Activated T-cell treated with anti-CD3 and anti-CD28 coated beads, Interleukin-2, amount 50 U/mL, for 72 hours (primary cell): ENCODE data around the gene ATCAY. TPM values are rescaled to one million over a fixed set of nuclear protein-coding genes. Genes with fewer than 3 reads are reported as not detected.
"Not testable (repeated sequence)": the region's sequence is repeated elsewhere in the genome, so short reads cannot be mapped to it uniquely, and the experiment has no call there.

ENCODE experiments used
- ATAC-seq, 2 donors: fragments of 150-1000 bp; cut with Tn5 transposase; replicated peaks in 1 of 2; 2 replicates each; pipeline ENCODE4 v1.10.0; 2021; ENCODE audit warnings: moderate library complexity in 2 of 2, mild to moderate bottlenecking in 1 of 2
- DNase-seq, 2 donors: peaks; one replicate each; pipeline ENCODE4 v3.0.0; 2021 to 2022; ENCODE audit warnings: mixed read lengths in 1 of 2
- H3K27ac Mint-ChIP-seq: one replicate; pipeline ENCODE4 v1.8.0; 2022; ENCODE audit warnings: mild to moderate bottlenecking, moderate library complexity, mixed read lengths
- H3K27me3 Mint-ChIP-seq: one replicate; pipeline ENCODE4 v1.8.0; 2022; ENCODE audit warnings: low read depth, mixed read lengths
- H3K36me3 Mint-ChIP-seq, 2 donors: one replicate each; pipeline ENCODE4 v1.8.0; 2022; ENCODE audit warnings: mixed read lengths in 2 of 2, mild to moderate bottlenecking in 1 of 2; ENCODE audit not compliant: insufficient read depth in 2 of 2
- H3K4me1 Mint-ChIP-seq: one replicate; pipeline ENCODE4 v1.8.0; 2022; ENCODE audit warnings: low read depth, mixed read lengths
- H3K4me3 Mint-ChIP-seq, 2 donors: one replicate each; pipeline ENCODE4 v1.8.0; 2022; ENCODE audit warnings: mild to moderate bottlenecking in 2 of 2, mixed read lengths in 2 of 2, moderate library complexity in 2 of 2
- H3K9me3 Mint-ChIP-seq, 2 donors: one replicate each; pipeline ENCODE4 v1.8.0; 2022; ENCODE audit warnings: mixed read lengths in 2 of 2
- total RNA-seq, 2 donors: library from RNA; stranded (reverse); gene quantifications; one replicate each; pipeline ENCODE4 v1.2.3, GENCODE V29; 2022

ATCAY gene
- total RNA-seq, 2 donors from 2014 or later, result 0.05 TPM; not detected in 1

GRCh38 chr19:3967983-3968382, 87.5 kb downstream of the ATCAY start:
- not testable (repeated sequence) for H3K27me3 Mint-ChIP-seq, H3K36me3 Mint-ChIP-seq, ATAC-seq, DNase-seq, H3K9me3 Mint-ChIP-seq, H3K4me3 Mint-ChIP-seq
- Mint-ChIP-seq H3K4me1 (peaks cover 25% of the 10 kb centered on the region), H3K27ac (peak overlapping the region; percentile 60)

- Mint-ChIP-seq H3K4me1 (peaks cover 25% of the 10 kb centered on the region), H3K36me3 (peaks cover 2 to 7% of the 10 kb centered on the region in 2 donors), H3K9me3 (no peaks in the 10 kb centered on the region), H3K4me3 (peak overlapping the region in 1 of 2 donors; percentile 31), H3K27ac (peak overlapping the region; percentile 60), H3K27me3 (no peaks in the 10 kb centered on the region)
- DNase-seq (no peak), ATAC-seq (no peak)
These were observed 88.3 kb downstream of the ATCAY start for GRCh38 chr19:3968556-3969434.

GRCh38 chr19:3969435-3970312, 89.2 kb downstream of the ATCAY start:
- Mint-ChIP-seq H3K9me3 (no peaks in the 10 kb centered on the region), H3K4me1 (peaks cover 25% of the 10 kb centered on the region), H3K27me3 (no peaks in the 10 kb centered on the region), H3K27ac (peak overlapping the region; percentile 29), H3K4me3 (peak overlapping the region; percentile 78 to 98), H3K36me3 (peaks cover 2 to 4% of the 10 kb centered on the region in 2 donors)
- ATAC-seq (no peak), DNase-seq (no peak)

- DNase-seq (no peak), ATAC-seq (no peak)
- peak overlapping the region; percentile 29 for H3K27ac Mint-ChIP-seq
- H3K27me3 Mint-ChIP-seq, result no peaks in the 10 kb centered on the region
- peaks cover 25% of the 10 kb centered on the region for H3K4me1 Mint-ChIP-seq
- peak overlapping the region; percentile 78 to 98 for H3K4me3 Mint-ChIP-seq
- H3K9me3 Mint-ChIP-seq, result no peaks in the 10 kb centered on the region
- H3K36me3 Mint-ChIP-seq, result peaks cover 2 to 4% of the 10 kb centered on the region in 2 donors
These were observed 89.9 kb downstream of the ATCAY start for GRCh38 chr19:3970313-3970807.

- Mint-ChIP-seq H3K4me1 (peaks cover 25% of the 10 kb centered on the region), H3K36me3 (peaks cover 2 to 6% of the 10 kb centered on the region in 2 donors), H3K4me3 (peak within 1 kb of the TSS; percentile 78 to 98), H3K27me3 (no peaks in the 10 kb centered on the region), H3K27ac (peak within 1 kb of the TSS; percentile 56), H3K9me3 (no peaks in the 10 kb centered on the region)
- peak; percentile 82 to 92 for ATAC-seq
- DNase-seq, result peak; percentile 98
These were observed 90.5 kb downstream of the ATCAY start, which contains the start of gene DAPK3 for GRCh38 chr19:3970808-3971598. Gene DAPK3 (minus strand): TSS chr19:3971099. CDS start chr19:3969735, 1,364 bp downstream.

GRCh38 chr19:3975144-3975543, 94.7 kb downstream of the ATCAY start:
- Mint-ChIP-seq H3K27ac (no peak overlapping the region), H3K36me3 (peaks cover 7 to 15% of the 10 kb centered on the region in 2 donors), H3K4me3 (no peak overlapping the region), H3K27me3 (no peaks in the 10 kb centered on the region), H3K4me1 (peaks cover 14% of the 10 kb centered on the region), H3K9me3 (no peaks in the 10 kb centered on the region)
- DNase-seq (no peak), ATAC-seq (no peak)

- H3K9me3 Mint-ChIP-seq, result no peaks in the 10 kb centered on the region
- H3K27me3 Mint-ChIP-seq, result no peaks in the 10 kb centered on the region
- H3K27ac Mint-ChIP-seq, result no peak overlapping the region
- H3K4me3 Mint-ChIP-seq, result no peak overlapping the region
- no peak for DNase-seq
- peaks cover 6 to 15% of the 10 kb centered on the region in 2 donors for H3K36me3 Mint-ChIP-seq
- no peak for ATAC-seq
- H3K4me1 Mint-ChIP-seq, result peaks cover 9% of the 10 kb centered on the region
These were observed 95.2 kb downstream of the ATCAY start for GRCh38 chr19:3975637-3976087.

- H3K27me3 Mint-ChIP-seq, result no peaks in the 10 kb centered on the region
- no peak overlapping the region for H3K4me3 Mint-ChIP-seq
- no peak overlapping the region for H3K27ac Mint-ChIP-seq
- no peak for DNase-seq
- ATAC-seq, result peak in 1 of 2 donors; percentile 10
- peaks cover 16% of the 10 kb centered on the region for H3K4me1 Mint-ChIP-seq
- peaks cover 8 to 22% of the 10 kb centered on the region in 2 donors for H3K36me3 Mint-ChIP-seq
- no peaks in the 10 kb centered on the region for H3K9me3 Mint-ChIP-seq
These were observed 96.2 kb downstream of the ATCAY start for GRCh38 chr19:3976495-3977241.

Other genes with a start within 250 kb of the ATCAY start
- gene PIP5K1C, start 180.2 kb upstream of the ATCAY start, total RNA-seq, result 10 to 100 TPM; 16.0 to 21.0 TPM
- gene TJP3, start 172.3 kb upstream of the ATCAY start, total RNA-seq, result 1 to 10 TPM; 1.7 to 5.8 TPM
- 10 to 100 TPM; 51.8 to 52.7 TPM for gene APBA3, start 119.0 kb upstream of the ATCAY start, total RNA-seq
- 10 to 100 TPM; 67.3 to 74.2 TPM for gene MRPL54, start 118.0 kb upstream of the ATCAY start, total RNA-seq
- not detected for gene RAX2, start 108.5 kb upstream of the ATCAY start, total RNA-seq
- gene MATK, start 94.3 kb upstream of the ATCAY start, total RNA-seq, result 10 to 100 TPM; 15.5 to 19.2 TPM
- gene ZFR2, start 11.6 kb upstream of the ATCAY start, total RNA-seq, result under 1 TPM in 1 of 2 donors, not detected in 1; 0.56 TPM
- gene NMRK2, start 52.4 kb downstream of the ATCAY start, total RNA-seq, result not detected
- gene DAPK3, start 90.4 kb downstream of the ATCAY start, total RNA-seq, result 10 to 100 TPM; 33.8 to 45.9 TPM
- gene EEF2, start 104.8 kb downstream of the ATCAY start, total RNA-seq, result 1,000 to 10,000 TPM; 3,876 to 4,058 TPM
- 10 to 100 TPM; 33.4 TPM for gene PIAS4, start 127.1 kb downstream of the ATCAY start, total RNA-seq
- gene ZBTB7A, start 186.2 kb downstream of the ATCAY start, total RNA-seq, result 10 to 100 TPM; 29.9 to 39.6 TPM
- gene MAP2K2, start 243.4 kb downstream of the ATCAY start, total RNA-seq, result 100 to 1,000 TPM; 144 to 157 TPM